Upper lobe of right lung (tissue), 1 donor: ENCODE measurements around the gene C1orf167. TPM values are rescaled to one million over a fixed set of nuclear protein-coding genes. Genes with fewer than 3 reads are reported as not detected.
A peak's percentile ranks its signal among the peaks of the same experiment; 100 is the strongest.

Experiments used
- ATAC-seq: fragments of 200-7000 bp; cut with Tn5 transposase; one replicate; pipeline ENCODE4 v1.9.1; 2020; ENCODE audit warnings: mild to moderate bottlenecking, moderate library complexity
- DNase-seq: peaks from one replicate; pipeline ENCODE4 v3.0.0-alpha.2; 2020
- H3K27ac ChIP-seq: fragments of 200-600 bp; one replicate; pipeline ENCODE4 v1.8.0; 2022
- H3K27me3 ChIP-seq: fragments of 200-600 bp; one replicate; pipeline ENCODE4 v1.8.0; 2022; ENCODE audit warnings: mild to moderate bottlenecking
- H3K36me3 ChIP-seq: fragments of 200-600 bp; one replicate; pipeline ENCODE4 v1.8.0; 2022
- H3K4me1 ChIP-seq: fragments of 200-600 bp; one replicate; pipeline ENCODE4 v1.8.0; 2022
- H3K4me3 ChIP-seq: fragments of 200-600 bp; one replicate; pipeline ENCODE4 v1.8.0; 2022; ENCODE audit warnings: mild to moderate bottlenecking
- H3K9me3 ChIP-seq: fragments of 200-600 bp; one replicate; pipeline ENCODE4 v1.8.0; 2022
- CTCF ChIP-seq: fragments of 200-600 bp; IDR thresholded peaks from one replicate; pipeline ENCODE4 v1.8.0; 2022; ENCODE audit warnings: antibody characterized with exemption
- intact Hi-C: fragments of 100-400 bp; cut with DNase I; formaldehyde crosslinking; loops from one replicate; pipeline ENCODE4 v1.11.0; 2022
- total RNA-seq: library from RNA; stranded (reverse); fragmentation: NEBNext Ultra II Directional; extraction: Animal tissue kit (Norgen Biotek cat#: 25700); gene quantifications from one replicate; pipeline ENCODE4 v1.2.1, GENCODE V29; 2021
- donor health status: DM: no; HTN: yes; CAD: no; lungs with severe emphysema.

The C1orf167 gene
- total RNA-seq, 1 donor from 2014 or later: 4.7 TPM

- no peak overlapping the region for H3K27ac ChIP-seq
- H3K9me3 ChIP-seq: no peaks in the 10 kb centered on the region
- H3K27me3 ChIP-seq: no peaks in the 10 kb centered on the region
- no peak overlapping the region for H3K4me3 ChIP-seq
- ATAC-seq (no peak), DNase-seq (no peak)
- peaks cover 59% of the 10 kb centered on the region for H3K4me1 ChIP-seq
- intact Hi-C loops: no loop called here
- H3K36me3 ChIP-seq: no peaks in the 10 kb centered on the region
- TF ChIP-seq CTCF: no peak
Observed at GRCh38 chr1:11733306-11733705, 28.7 kb upstream of the C1orf167 start.

DNA sequence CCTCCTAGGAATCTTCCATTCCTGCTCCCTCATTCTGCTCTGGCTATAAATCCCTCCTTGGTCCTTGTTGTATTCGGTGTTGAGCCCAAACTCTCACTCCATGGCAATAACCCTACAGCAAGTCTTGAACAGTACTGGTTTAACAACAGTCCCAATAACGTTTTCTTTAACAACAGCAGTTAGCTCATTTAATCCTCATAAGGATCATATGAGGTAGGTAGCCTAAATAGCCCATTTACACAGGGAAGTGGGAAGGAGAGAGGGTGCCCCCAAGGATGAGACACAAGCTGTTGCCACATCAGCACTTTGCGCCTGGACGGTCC is 26.5 kb upstream of the C1orf167 start:
- peaks cover 55% of the 10 kb centered on the region for H3K4me1 ChIP-seq

DNA sequence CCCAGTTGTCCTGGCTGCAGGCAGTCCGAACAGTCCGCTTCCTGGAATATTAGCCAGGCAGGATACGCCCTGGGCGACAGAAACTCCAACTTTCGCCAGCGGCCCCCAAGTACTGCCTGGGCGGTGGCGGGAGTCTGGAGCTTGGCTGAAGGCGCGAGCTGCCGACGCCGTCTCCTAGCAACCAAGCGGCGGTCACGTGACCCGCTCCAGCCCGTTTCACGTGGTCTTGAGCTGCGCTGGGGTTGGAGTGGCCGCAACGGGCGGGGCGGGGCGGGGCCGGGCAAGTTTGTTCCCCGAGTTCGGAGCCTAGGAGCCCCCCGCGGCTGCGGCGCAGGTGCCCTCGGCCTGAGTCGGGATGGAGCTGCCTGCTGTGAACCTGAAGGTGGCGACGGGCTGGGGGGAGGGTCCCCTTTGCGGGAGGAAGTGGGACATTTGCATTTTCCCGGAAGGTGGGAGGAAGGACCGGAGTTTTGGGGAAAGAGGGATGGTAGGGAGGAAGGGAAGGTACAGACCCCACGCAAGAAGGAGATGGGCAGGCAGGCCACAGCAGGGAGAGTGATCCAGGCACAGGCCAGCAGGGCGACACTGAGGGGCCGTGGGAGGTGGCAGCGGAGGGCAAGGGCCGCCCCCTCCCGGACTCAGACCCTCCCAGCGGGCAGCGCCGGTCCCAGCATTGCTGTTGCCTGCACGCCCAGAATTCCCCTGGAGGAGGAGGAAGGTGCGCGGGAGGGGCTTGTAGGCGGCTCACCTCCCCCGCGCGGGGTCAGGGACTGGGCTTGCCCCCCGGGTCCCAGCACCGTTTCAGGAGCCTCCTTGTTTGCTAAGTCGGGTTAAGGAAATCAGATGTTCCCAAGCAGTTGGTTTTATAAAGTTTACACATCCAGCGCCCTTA is 25.9 kb upstream of the C1orf167 start, which contains the start of gene AGTRAP:
Gene AGTRAP, plus strand, starts transcription at position 283 of the 892 bp plus-strand sequence. Its CDS starts 73 bp downstream, at position 356.
- Histone ChIP-seq H3K27ac (peak within 1 kb of the TSS; percentile 91), H3K9me3 (no peaks in the 10 kb centered on the region), H3K36me3 (no peaks in the 10 kb centered on the region), H3K4me3 (peak within 1 kb of the TSS; percentile 84), H3K27me3 (no peaks in the 10 kb centered on the region), H3K4me1 (peaks cover 50% of the 10 kb centered on the region)
- ATAC-seq (peak; percentile 86), DNase-seq (peak; percentile 99)
- intact Hi-C loops: no loop called here
- TF ChIP-seq CTCF: peak; percentile 10

More for the DNA sequence above, 26.5 kb upstream of the C1orf167 start:
- Histone ChIP-seq H3K27ac (peak overlapping the region; percentile 91), H3K27me3 (no peaks in the 10 kb centered on the region), H3K36me3 (no peaks in the 10 kb centered on the region), H3K9me3 (no peaks in the 10 kb centered on the region), H3K4me3 (peak overlapping the region; percentile 84)
- ATAC-seq (no peak), DNase-seq (no peak)
- intact Hi-C loops: no loop called here
- TF ChIP-seq CTCF: no peak

GRCh38 chr1:11736746-11737639 is 25.0 kb upstream of the C1orf167 start:
- intact Hi-C loops: no loop called here
- Histone ChIP-seq H3K27ac (peak overlapping the region; percentile 91), H3K9me3 (no peaks in the 10 kb centered on the region), H3K4me3 (peak overlapping the region; percentile 84), H3K4me1 (peaks cover 43% of the 10 kb centered on the region), H3K27me3 (no peaks in the 10 kb centered on the region), H3K36me3 (no peaks in the 10 kb centered on the region)
- peak; percentile 55 for ATAC-seq
- DNase-seq: peak; percentile 83
- no peak for TF ChIP-seq CTCF

- H3K9me3 ChIP-seq: no peaks in the 10 kb centered on the region
- no peak overlapping the region for H3K27ac ChIP-seq
- no peak for TF ChIP-seq CTCF
- no peak overlapping the region for H3K4me3 ChIP-seq
- no peaks in the 10 kb centered on the region for H3K27me3 ChIP-seq
- ATAC-seq: no peak
- H3K36me3 ChIP-seq: no peaks in the 10 kb centered on the region
- H3K4me1 ChIP-seq: peaks cover 33% of the 10 kb centered on the region
- intact Hi-C loops: no loop called here
- no peak for DNase-seq
Observed at GRCh38 chr1:11738096-11738495, 23.9 kb upstream of the C1orf167 start.
